Spleen (tissue), 7 donors: ENCODE results near the gene LRRC4C.

Source experiments
- POLR2A ChIP-seq, 3 donors: fragments of 450-650 bp; IDR thresholded peaks; one replicate each; pipeline ENCODE4 v1.5.1; 2017; ENCODE audit warnings: antibody characterized with exemption in 3 of 3, mild to moderate bottlenecking in 1 of 3
- POLR2AphosphoS5 ChIP-seq, 3 donors: sonication (generic); formaldehyde crosslinking; IDR thresholded peaks; one replicate each; pipeline ENCODE4 v1.5.1; 2017; ENCODE audit warnings: antibody characterized with exemption in 3 of 3
- TF ChIP-seq, protein P1 (sequence below), 11 experiments: fragments of 200-600 bp in 7 of 11; fragments of 450-650 bp in 4 of 11; sonication (generic) in 4 of 11; IDR thresholded peaks in 8 of 11; conservative IDR thresholded peaks in 3 of 11; 1 replicate in 7 of 11; 2 replicates in 4 of 11; pipeline versions ENCODE4 v1.4.0 to v1.8.0; 2016 to 2021; ENCODE audit warnings: antibody characterized with exemption in 11 of 11, inconsistent platforms in 4 of 11, mild to moderate bottlenecking in 1 of 11
- donor health status: DM: no; HTN: no; CAD: no; lungs with moderate emphysema.
- donor health status: DM: no; HTN: no; CAD: no.
- donor health status: DM: no; HTN: no; CAD: no.

DNA sequence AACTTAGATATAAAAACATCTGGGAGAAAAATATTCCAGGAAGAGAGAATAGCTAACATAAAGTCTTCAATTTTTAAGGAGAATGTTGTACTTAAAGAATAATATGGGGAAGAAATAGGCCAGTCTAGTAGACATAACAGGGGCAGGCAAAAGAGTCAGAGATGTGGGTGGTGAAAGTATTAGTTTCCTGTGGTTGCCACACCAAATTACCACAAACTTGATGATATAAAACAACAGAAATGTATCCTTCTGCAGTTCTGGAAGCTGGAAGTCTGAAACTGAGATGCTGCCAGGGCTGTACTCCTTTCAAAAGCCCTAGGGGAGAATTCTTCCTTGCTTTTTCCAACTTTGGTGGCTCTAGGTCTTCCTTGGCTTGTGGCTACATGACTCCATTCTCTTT is 1309.7 kb downstream of the LRRC4C start:
- TF ChIP-seq POLR2AphosphoS5 (IDR thresholded peaks at IDR 0.05) (no peak), POLR2A (IDR thresholded peaks at IDR 0.05) (no peak)
- TF ChIP-seq, protein P1, sequence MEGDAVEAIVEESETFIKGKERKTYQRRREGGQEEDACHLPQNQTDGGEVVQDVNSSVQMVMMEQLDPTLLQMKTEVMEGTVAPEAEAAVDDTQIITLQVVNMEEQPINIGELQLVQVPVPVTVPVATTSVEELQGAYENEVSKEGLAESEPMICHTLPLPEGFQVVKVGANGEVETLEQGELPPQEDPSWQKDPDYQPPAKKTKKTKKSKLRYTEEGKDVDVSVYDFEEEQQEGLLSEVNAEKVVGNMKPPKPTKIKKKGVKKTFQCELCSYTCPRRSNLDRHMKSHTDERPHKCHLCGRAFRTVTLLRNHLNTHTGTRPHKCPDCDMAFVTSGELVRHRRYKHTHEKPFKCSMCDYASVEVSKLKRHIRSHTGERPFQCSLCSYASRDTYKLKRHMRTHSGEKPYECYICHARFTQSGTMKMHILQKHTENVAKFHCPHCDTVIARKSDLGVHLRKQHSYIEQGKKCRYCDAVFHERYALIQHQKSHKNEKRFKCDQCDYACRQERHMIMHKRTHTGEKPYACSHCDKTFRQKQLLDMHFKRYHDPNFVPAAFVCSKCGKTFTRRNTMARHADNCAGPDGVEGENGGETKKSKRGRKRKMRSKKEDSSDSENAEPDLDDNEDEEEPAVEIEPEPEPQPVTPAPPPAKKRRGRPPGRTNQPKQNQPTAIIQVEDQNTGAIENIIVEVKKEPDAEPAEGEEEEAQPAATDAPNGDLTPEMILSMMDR (IDR thresholded peaks at IDR 0.05 in 8 of 11, conservative IDR thresholded peaks at IDR 0.05 in 3 of 11): no peak
